Endothelial cell of umbilical vein (primary cell): ENCODE data around the gene CENPS. TPM values are rescaled to one million over a fixed set of nuclear protein-coding genes. Genes with fewer than 3 reads are reported as not detected.

Experiments used
- BruUV-seq: library from RNA; stranded (reverse); fragments of 400-500 nt; replicated peaks from 2 replicates; lab custom pipeline; 2021; lab: Mats Ljungman, UMichigan
- CTCF ChIA-PET: fragments of 300-600, 350-600 bp; sonication (Branson Sonifier 250); formaldehyde crosslinking; loops from one replicate; lab custom pipeline; 2021; ENCODE audit warnings: antibody characterized with exemption, inconsistent platforms; lab: Charles Lee
- POLR2A ChIA-PET: fragments of 300-600, 350-600 bp; sonication (Branson Sonifier 250); formaldehyde crosslinking; loops from one replicate; lab custom pipeline; 2021; ENCODE audit warnings: antibody characterized with exemption, inconsistent platforms; lab: Charles Lee
- DNase-seq: peaks from one replicate; pipeline ENCODE4 v3.0.0-alpha.2; 2011; ENCODE audit warnings: low read depth, low spot score
- FAIRE-seq: peaks from 2 replicates; lab custom pipeline; 2011; peaks lifted over from hg19 to GRCh38; lab: Jason Lieb, UNC
- H2AFZ ChIP-seq: 2 replicates; pipeline ENCODE4 v1.6.0; 2012; ENCODE audit warnings: low read depth, low read length, control low read depth, inconsistent platforms
- H3K27ac ChIP-seq: 2 replicates; pipeline ENCODE4 v1.5.1; 2011; ENCODE audit warnings: low read depth, mild to moderate bottlenecking, control low read depth, low read length, moderate library complexity; ENCODE audit not compliant: insufficient read depth
- H3K27me3 ChIP-seq, 2 experiments: 2 replicates each; pipeline versions ENCODE4 v1.6.0 to v1.6.1; 2011; ENCODE audit warnings: low read length in 2 of 2, mixed read lengths in 1 of 2; ENCODE audit not compliant: control insufficient read depth in 2 of 2, insufficient read depth in 2 of 2
- H3K36me3 ChIP-seq, 2 experiments: 2 replicates in 1 of 2; 3 replicates in 1 of 2; pipeline ENCODE4 v1.5.1; 2011; ENCODE audit warnings: low read length in 2 of 2, mild to moderate bottlenecking in 1 of 2, moderate library complexity in 1 of 2; ENCODE audit not compliant: control insufficient read depth in 2 of 2, insufficient read depth in 2 of 2; ENCODE audit errors: extremely low read depth in 1 of 2
- H3K4me1 ChIP-seq: 3 replicates; pipeline ENCODE4 v1.5.1; 2011; ENCODE audit warnings: mild to moderate bottlenecking, low read length; ENCODE audit not compliant: control insufficient read depth, insufficient read depth; ENCODE audit errors: extremely low read depth
- H3K4me2 ChIP-seq: 2 replicates; pipeline ENCODE4 v1.6.1; 2011; ENCODE audit warnings: low read length, control low read depth, mixed read lengths; ENCODE audit not compliant: insufficient read depth
- H3K4me3 ChIP-seq, 3 experiments: fragments of 200-600 bp in 1 of 3; sonication (generic), shearing (Covaris generic) in 1 of 3; replicated peaks in 1 of 3; 2 replicates each; pipeline ENCODE4 v1.5.1; 2011 to 2016; ENCODE audit warnings: control low read depth in 3 of 3, low read length in 3 of 3, mild to moderate bottlenecking in 2 of 3, inconsistent platforms in 1 of 3, low read depth in 1 of 3, moderate library complexity in 1 of 3; ENCODE audit not compliant: insufficient read depth in 1 of 3
- H3K79me2 ChIP-seq: 2 replicates; pipeline ENCODE4 v1.6.0; 2012; ENCODE audit warnings: low read length, inconsistent platforms; ENCODE audit not compliant: control insufficient read depth, insufficient read depth
- H3K9ac ChIP-seq: replicated peaks from 2 replicates; pipeline ENCODE3; 2011; ENCODE audit warnings: low read length, control low read depth; ENCODE audit not compliant: insufficient read depth; ENCODE audit errors: extremely low read depth
- H3K9me1 ChIP-seq: replicated peaks from 3 replicates; pipeline ENCODE4 v1.6.0; 2011; ENCODE audit warnings: mild to moderate bottlenecking, low read length; ENCODE audit not compliant: control insufficient read depth, insufficient read depth; ENCODE audit errors: extremely low read depth
- H3K9me3 ChIP-seq: replicated peaks from 2 replicates; pipeline ENCODE4 v1.5.1; 2012; ENCODE audit warnings: low read length, inconsistent platforms; ENCODE audit not compliant: control insufficient read depth, insufficient read depth
- H4K20me1 ChIP-seq: replicated peaks from 2 replicates; pipeline ENCODE3; 2011; ENCODE audit warnings: mild to moderate bottlenecking, low read length; ENCODE audit not compliant: control insufficient read depth, insufficient read depth; ENCODE audit errors: extremely low read depth
- EZH2 ChIP-seq: IDR thresholded peaks from 2 replicates; pipeline ENCODE4 v1.6.1; 2012; ENCODE audit warnings: borderline replicate concordance, low read depth, mild to moderate bottlenecking, moderate library complexity, low read length, inconsistent platforms; ENCODE audit not compliant: severe bottlenecking
- FOS ChIP-seq: IDR thresholded peaks from 2 replicates; pipeline ENCODE4 v1.6.1; 2011; ENCODE audit warnings: mild to moderate bottlenecking, low read length, moderate library complexity, borderline replicate concordance; ENCODE audit not compliant: insufficient read depth
- GATA2 ChIP-seq: IDR thresholded peaks from 2 replicates; pipeline ENCODE4 v1.7.0; 2011; ENCODE audit warnings: low read depth, mild to moderate bottlenecking, moderate library complexity, mixed read lengths, low read length; ENCODE audit not compliant: insufficient read length, insufficient read depth
- JUN ChIP-seq: IDR thresholded peaks from 2 replicates; pipeline ENCODE4 v1.6.1; 2011; ENCODE audit warnings: borderline replicate concordance, low read depth; ENCODE audit not compliant: insufficient read length, insufficient read depth
- MYC ChIP-seq: IDR thresholded peaks from one replicate; pipeline ENCODE4 v1.6.1; 2011; ENCODE audit warnings: mild to moderate bottlenecking, low read depth, low read length
- POLR2A ChIP-seq: IDR thresholded peaks from 2 replicates; pipeline ENCODE4 v1.6.1; 2012; ENCODE audit warnings: low read depth, mild to moderate bottlenecking, control low read depth, low read length
- POLR2AphosphoS5 ChIP-seq: IDR thresholded peaks from 2 replicates; pipeline ENCODE4 v1.6.1; 2012; ENCODE audit warnings: low read depth, mild to moderate bottlenecking, control low read depth, low read length, moderate library complexity; ENCODE audit not compliant: insufficient read depth
- dilution Hi-C: fragments of 300-500 bp; cut with MboI; formaldehyde crosslinking; loops from one replicate; pipeline ENCODE4 v1.15.0; 2019; ENCODE audit warnings: low sequenced_read_pairs; ENCODE audit not compliant: extremely low pct_ligation_motif_present
- intact Hi-C: fragments of 100-400 bp; cut with micrococcal nuclease; formaldehyde crosslinking; loops from one replicate; pipeline ENCODE4 v1.10.0; 2022
- polyA plus RNA-seq, 4 experiments: library from polyadenylated mRNA; depleted of rRNA in 3 of 4; stranded (reverse) in 3 of 4; unstranded in 1 of 4; fragments of >200 nt; gene quantifications; 2 replicates each; pipeline versions ENCODE4 v1.2.1 to v1.2.3, GENCODE V29; 2011 to 2012; ENCODE audit warnings: missing spikeins in 1 of 4
- total RNA-seq: library from RNA; stranded (reverse); gene quantifications from 2 replicates; pipeline ENCODE4 v1.2.3, GENCODE V29; 2021
- TF ChIP-seq, protein P1 (sequence below), 2 donors: IDR thresholded peaks; 1 replicate in 1 of 2; 2 replicates in 1 of 2; pipeline ENCODE4 v1.5.1; 2011; ENCODE audit warnings: low read length in 2 of 2, mild to moderate bottlenecking in 2 of 2, moderate library complexity in 2 of 2, control low read depth in 1 of 2, inconsistent platforms in 1 of 2, low read depth in 1 of 2; ENCODE audit not compliant: insufficient read depth in 1 of 2; ENCODE audit errors: extremely low read depth in 1 of 2
- TF ChIP-seq, protein P2 (sequence below): IDR thresholded peaks from 2 replicates; pipeline ENCODE4 v1.6.1; 2011; ENCODE audit not compliant: insufficient read depth, insufficient read length

CENPS gene
- total and polyA plus RNA-seq, 2 donors (not counting 3 experiments of a cell fraction or from before 2014, with no cell fraction given), result 10.2 to 16.2 TPM

DNA sequence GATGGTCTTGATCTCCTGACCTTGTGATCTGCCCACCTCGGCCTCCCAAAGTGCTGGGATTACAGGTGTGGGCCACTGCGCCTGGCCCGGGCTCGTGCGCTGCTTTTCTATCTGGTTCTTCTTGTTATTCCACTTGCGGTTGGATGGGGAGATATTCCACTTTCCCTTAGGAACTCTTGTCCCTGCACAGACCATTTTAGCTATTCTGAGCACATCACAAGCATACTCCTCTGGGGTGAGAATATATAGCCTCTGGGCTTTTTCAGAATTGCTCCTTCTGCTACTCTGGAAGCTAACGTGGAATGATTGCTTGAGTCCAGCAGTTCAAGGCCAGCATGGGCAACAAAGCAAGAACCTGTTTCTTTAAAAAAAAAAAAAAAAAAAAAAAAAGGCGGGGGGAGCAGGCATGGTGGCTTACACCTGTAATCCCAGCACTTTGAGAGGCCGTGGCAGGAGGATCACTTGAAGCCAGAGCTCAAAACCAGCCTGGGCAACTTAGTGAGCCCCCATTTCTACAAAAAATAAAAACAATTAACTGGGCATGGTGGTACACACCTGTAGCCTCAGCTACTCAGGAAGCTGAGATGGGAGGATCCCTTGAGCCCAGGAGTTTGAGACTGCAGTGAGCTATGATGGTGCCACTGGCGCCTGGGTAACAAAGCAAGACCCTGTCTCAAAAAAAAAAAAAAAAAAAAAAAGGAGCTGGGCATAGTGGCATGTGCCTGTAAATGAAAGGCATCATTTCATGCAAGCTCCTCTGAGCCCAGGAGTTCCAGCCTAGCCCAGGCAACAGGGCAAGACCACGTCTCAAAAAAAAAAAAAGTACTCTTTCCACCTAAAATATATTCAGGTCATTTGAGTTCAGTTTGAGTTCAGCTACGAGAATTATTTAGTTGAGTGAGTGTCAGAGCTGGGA is 43.2 kb upstream of the CENPS start:
- no peaks in the 10 kb centered on the region for H3K27me3 ChIP-seq
- H4K20me1 ChIP-seq, result no peaks in the 10 kb centered on the region
- FAIRE-seq (peak; percentile 42), DNase-seq (no peak)
- CTCF ChIA-PET, result interaction anchor here (1.1 to 3.7 kb wide), 11 partner anchors 7 to 177 kb away, joined by 3 to 32 read pairs (median 7); partner anchors contain the start of genes CENPS and PGD
- no peaks in the 10 kb centered on the region for H3K9me1 ChIP-seq
- H3K9ac ChIP-seq, result peak overlapping the region; percentile 69
- no peak overlapping the region for H2AFZ ChIP-seq
- no peak for TF ChIP-seq POLR2A
- no peak for TF ChIP-seq MYC
- TF ChIP-seq POLR2AphosphoS5, result no peak
- TF ChIP-seq FOS, result no peak
- TF ChIP-seq, protein P1, sequence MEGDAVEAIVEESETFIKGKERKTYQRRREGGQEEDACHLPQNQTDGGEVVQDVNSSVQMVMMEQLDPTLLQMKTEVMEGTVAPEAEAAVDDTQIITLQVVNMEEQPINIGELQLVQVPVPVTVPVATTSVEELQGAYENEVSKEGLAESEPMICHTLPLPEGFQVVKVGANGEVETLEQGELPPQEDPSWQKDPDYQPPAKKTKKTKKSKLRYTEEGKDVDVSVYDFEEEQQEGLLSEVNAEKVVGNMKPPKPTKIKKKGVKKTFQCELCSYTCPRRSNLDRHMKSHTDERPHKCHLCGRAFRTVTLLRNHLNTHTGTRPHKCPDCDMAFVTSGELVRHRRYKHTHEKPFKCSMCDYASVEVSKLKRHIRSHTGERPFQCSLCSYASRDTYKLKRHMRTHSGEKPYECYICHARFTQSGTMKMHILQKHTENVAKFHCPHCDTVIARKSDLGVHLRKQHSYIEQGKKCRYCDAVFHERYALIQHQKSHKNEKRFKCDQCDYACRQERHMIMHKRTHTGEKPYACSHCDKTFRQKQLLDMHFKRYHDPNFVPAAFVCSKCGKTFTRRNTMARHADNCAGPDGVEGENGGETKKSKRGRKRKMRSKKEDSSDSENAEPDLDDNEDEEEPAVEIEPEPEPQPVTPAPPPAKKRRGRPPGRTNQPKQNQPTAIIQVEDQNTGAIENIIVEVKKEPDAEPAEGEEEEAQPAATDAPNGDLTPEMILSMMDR (IDR thresholded peaks at IDR 0.05; ENCODE audit: extremely low read depth in 1 of 2, insufficient read depth in 1 of 2, low read depth in 1 of 2, low read length in 2 of 2), result no peak
- no peak for TF ChIP-seq GATA2
- TF ChIP-seq EZH2, result no peak
- TF ChIP-seq JUN, result no peak
- TF ChIP-seq, protein P2, sequence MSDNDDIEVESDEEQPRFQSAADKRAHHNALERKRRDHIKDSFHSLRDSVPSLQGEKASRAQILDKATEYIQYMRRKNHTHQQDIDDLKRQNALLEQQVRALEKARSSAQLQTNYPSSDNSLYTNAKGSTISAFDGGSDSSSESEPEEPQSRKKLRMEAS, result no peak
- H3K4me2 ChIP-seq, result peak overlapping the region; percentile 67
- no peaks in the 10 kb centered on the region for H3K9me3 ChIP-seq
- no peaks in the 10 kb centered on the region for H3K36me3 ChIP-seq
- no peaks in the 10 kb centered on the region for H3K79me2 ChIP-seq
- H3K4me3 ChIP-seq, result no peak overlapping the region
- H3K4me1 ChIP-seq, result peaks cover 12% of the 10 kb centered on the region
- dilution Hi-C loops, result no loop called here
- intact Hi-C loops, result no loop called here
- BruUV-seq, result no TSS peak
- H3K27ac ChIP-seq, result peak overlapping the region; percentile 71
- POLR2A ChIA-PET, result interaction anchor here (0.6 to 2.5 kb wide), 2 partner anchors 12 to 107 kb away, joined by 4 to 32 read pairs; partner anchors contain the start of gene PGD
